WTC11 (cell line): Measurements from ENCODE around the gene FOXC2. TPM values are rescaled to one million over a fixed set of nuclear protein-coding genes. Genes with fewer than 3 reads are reported as not detected.

Experiments
- ATAC-seq: fragments of 200-7000 bp; cut with Tn5 transposase; 2 replicates; pipeline ENCODE4 v1.10.0; 2021; ENCODE audit warnings: mild to moderate bottlenecking, moderate library complexity
- CTCF ChIA-PET: fragments of 300-600 bp; sonication (Branson Sonifier 250); formaldehyde crosslinking; loops from one replicate; lab custom pipeline; 2021; ENCODE audit warnings: antibody characterized with exemption; lab: Charles Lee
- POLR2A ChIA-PET: fragments of 350-600 bp; sonication (Branson Sonifier 250); formaldehyde crosslinking; loops from one replicate; lab custom pipeline; 2021; ENCODE audit warnings: antibody characterized with exemption; lab: Charles Lee
- DNase-seq: peaks from one replicate; pipeline ENCODE4 v3.0.0; 2021; ENCODE audit warnings: low spot score
- H3K27ac Mint-ChIP-seq: 2 replicates; pipeline ENCODE4 v1.8.0; 2021; ENCODE audit warnings: mixed read lengths
- H3K27me3 Mint-ChIP-seq: 2 replicates; pipeline ENCODE4 v1.8.0; 2021; ENCODE audit warnings: low read depth, mild to moderate bottlenecking, moderate library complexity, mixed read lengths
- H3K36me3 Mint-ChIP-seq: 2 replicates; pipeline ENCODE4 v1.8.0; 2021; ENCODE audit warnings: mixed read lengths
- H3K4me1 Mint-ChIP-seq: 2 replicates; pipeline ENCODE4 v1.8.0; 2022; ENCODE audit warnings: mixed read lengths
- H3K4me3 Mint-ChIP-seq: 2 replicates; pipeline ENCODE4 v1.8.0; 2021; ENCODE audit warnings: mild to moderate bottlenecking, moderate library complexity, mixed read lengths
- H3K9me3 Mint-ChIP-seq: 2 replicates; pipeline ENCODE4 v1.8.0; 2021; ENCODE audit warnings: mixed read lengths
- CREB1 ChIP-seq: sonication (generic); formaldehyde crosslinking; IDR thresholded peaks from 2 replicates; pipeline ENCODE4 v1.8.0; 2023; ENCODE audit warnings: mild to moderate bottlenecking, missing genetic modification reagents
- FOXJ3 ChIP-seq: sonication (generic); formaldehyde crosslinking; IDR thresholded peaks from 2 replicates; pipeline ENCODE4 v1.9.0; 2021; ENCODE audit warnings: missing genetic modification reagents, mild to moderate bottlenecking, borderline replicate concordance
- FOXK1 ChIP-seq: sonication (generic); formaldehyde crosslinking; IDR thresholded peaks from 2 replicates; pipeline ENCODE4 v1.8.0; 2022; ENCODE audit warnings: mild to moderate bottlenecking, moderate library complexity, missing genetic modification reagents
- GABPB1 ChIP-seq: sonication (generic); formaldehyde crosslinking; IDR thresholded peaks from 2 replicates; pipeline ENCODE4 v1.8.1; 2023; ENCODE audit warnings: mild to moderate bottlenecking, missing genetic modification reagents
- IRF2 ChIP-seq: sonication (generic); formaldehyde crosslinking; IDR thresholded peaks from 2 replicates; pipeline ENCODE4 v1.8.0; 2022; ENCODE audit warnings: low read depth, missing genetic modification reagents, borderline replicate concordance
- JUN ChIP-seq: sonication (generic); formaldehyde crosslinking; IDR thresholded peaks from 2 replicates; pipeline ENCODE4 v1.8.0; 2023; ENCODE audit warnings: mild to moderate bottlenecking, missing genetic modification reagents
- NR2C2 ChIP-seq: sonication (generic); formaldehyde crosslinking; IDR thresholded peaks from 2 replicates; pipeline ENCODE4 v1.8.0; 2022; ENCODE audit warnings: mild to moderate bottlenecking, missing genetic modification reagents
- SMAD4 ChIP-seq: sonication (generic); formaldehyde crosslinking; IDR thresholded peaks from 2 replicates; pipeline ENCODE4 v1.8.0; 2022; ENCODE audit warnings: mild to moderate bottlenecking, missing genetic modification reagents
- SOX15 ChIP-seq: fragments of 250-450 bp; sonication (Bioruptor Pico); IDR thresholded peaks from 2 replicates; pipeline ENCODE4 v1.9.0; 2021; ENCODE audit warnings: mild to moderate bottlenecking
- SP1 ChIP-seq: sonication (generic); formaldehyde crosslinking; conservative IDR thresholded peaks from 2 replicates; pipeline ENCODE4 v1.8.1; 2022; ENCODE audit warnings: missing genetic modification reagents
- ZNF121 ChIP-seq: sonication (generic); formaldehyde crosslinking; IDR thresholded peaks from 2 replicates; pipeline ENCODE4 v1.8.0; 2023; ENCODE audit warnings: missing genetic modification reagents
- ZNF138 ChIP-seq: sonication (generic); formaldehyde crosslinking; conservative IDR thresholded peaks from 2 replicates; pipeline ENCODE4 v1.8.1; 2022; ENCODE audit warnings: mild to moderate bottlenecking, moderate library complexity, missing genetic modification reagents
- ZNF263 ChIP-seq: sonication (generic); formaldehyde crosslinking; IDR thresholded peaks from 2 replicates; pipeline ENCODE4 v1.8.1; 2022; ENCODE audit warnings: low read depth, mild to moderate bottlenecking, moderate library complexity, missing genetic modification reagents
- ZNF396 ChIP-seq: fragments of 250-450 bp; sonication (Bioruptor Pico); IDR thresholded peaks from 2 replicates; pipeline ENCODE4 v1.8.0; 2021; ENCODE audit warnings: mild to moderate bottlenecking, moderate library complexity, borderline replicate concordance
- total RNA-seq: library from RNA; stranded (reverse); gene quantifications from 3 replicates; pipeline ENCODE4 v1.2.3, GENCODE V29; 2021
- TF ChIP-seq, protein P1 (sequence below): sonication (generic); formaldehyde crosslinking; IDR thresholded peaks from 2 replicates; pipeline ENCODE4 v1.8.1; 2023; ENCODE audit warnings: mild to moderate bottlenecking, missing genetic modification reagents, moderate library complexity
- TF ChIP-seq, protein P2 (sequence below): sonication (generic); formaldehyde crosslinking; IDR thresholded peaks from 2 replicates; pipeline ENCODE4 v1.8.0; 2023; ENCODE audit warnings: mild to moderate bottlenecking, missing genetic modification reagents
- TF ChIP-seq, protein P3 (sequence below): sonication (generic); formaldehyde crosslinking; IDR thresholded peaks from 2 replicates; pipeline ENCODE4 v1.8.1; 2023; ENCODE audit warnings: mild to moderate bottlenecking, missing genetic modification reagents
- TF ChIP-seq, protein P4 (sequence below): sonication (generic); formaldehyde crosslinking; IDR thresholded peaks from 2 replicates; pipeline ENCODE4 v1.8.1; 2022; ENCODE audit warnings: mild to moderate bottlenecking, missing genetic modification reagents, moderate library complexity, borderline replicate concordance
- TF ChIP-seq, protein P5 (sequence below): sonication (generic); formaldehyde crosslinking; IDR thresholded peaks from 2 replicates; pipeline ENCODE4 v1.8.0; 2022; ENCODE audit warnings: mild to moderate bottlenecking, missing genetic modification reagents
- TF ChIP-seq, protein P6 (sequence below): fragments of 250-450 bp; sonication (Bioruptor Pico); IDR thresholded peaks from 2 replicates; pipeline ENCODE4 v1.9.0; 2021; ENCODE audit warnings: mild to moderate bottlenecking
- TF ChIP-seq, protein P7 (sequence below): sonication (generic); formaldehyde crosslinking; IDR thresholded peaks from 2 replicates; pipeline ENCODE4 v1.8.1; 2022; ENCODE audit warnings: missing genetic modification reagents, borderline replicate concordance
- TF ChIP-seq, protein P8 (sequence below): sonication (generic); formaldehyde crosslinking; IDR thresholded peaks from 2 replicates; pipeline ENCODE4 v1.8.0; 2022; ENCODE audit warnings: mild to moderate bottlenecking, missing genetic modification reagents
- TF ChIP-seq, protein P9 (sequence below): fragments of 250-450 bp; sonication (Bioruptor Pico); conservative IDR thresholded peaks from 2 replicates; pipeline ENCODE4 v1.9.0; 2021; ENCODE audit warnings: mild to moderate bottlenecking

The FOXC2 gene
- total RNA-seq, 1 experiment from 2014 or later = 0.28 TPM

DNA sequence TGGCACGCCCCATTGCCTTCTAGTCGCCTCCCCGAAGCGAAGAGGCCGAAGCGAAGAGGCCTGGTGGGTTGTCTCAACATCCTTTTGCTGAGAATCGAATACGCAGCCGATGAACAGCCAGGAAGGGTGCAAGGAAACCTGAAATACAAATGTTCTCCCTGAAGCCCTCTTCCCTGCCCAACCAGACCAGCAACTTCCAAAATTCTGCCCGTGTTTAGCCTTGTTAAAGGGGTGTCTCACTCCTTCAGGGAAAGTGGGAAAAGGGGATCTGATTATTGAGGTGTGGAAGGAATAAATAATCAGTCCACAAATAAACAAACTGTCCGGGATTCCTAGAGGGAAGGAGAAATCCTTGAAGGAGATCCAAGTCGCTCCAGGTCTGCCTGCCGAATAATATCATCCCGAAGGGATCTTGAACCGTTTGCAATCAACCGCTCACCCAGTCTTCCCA, 1.4 kb upstream of the FOXC2 start (continued):
- TF ChIP-seq, protein P1, sequence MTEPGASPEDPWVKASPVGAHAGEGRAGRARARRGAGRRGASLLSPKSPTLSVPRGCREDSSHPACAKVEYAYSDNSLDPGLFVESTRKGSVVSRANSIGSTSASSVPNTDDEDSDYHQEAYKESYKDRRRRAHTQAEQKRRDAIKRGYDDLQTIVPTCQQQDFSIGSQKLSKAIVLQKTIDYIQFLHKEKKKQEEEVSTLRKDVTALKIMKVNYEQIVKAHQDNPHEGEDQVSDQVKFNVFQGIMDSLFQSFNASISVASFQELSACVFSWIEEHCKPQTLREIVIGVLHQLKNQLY (CRISPR knock-in tag) = no peak
- no peak for TF ChIP-seq NR2C2 (CRISPR knock-in tag)
- TF ChIP-seq, protein P2, sequence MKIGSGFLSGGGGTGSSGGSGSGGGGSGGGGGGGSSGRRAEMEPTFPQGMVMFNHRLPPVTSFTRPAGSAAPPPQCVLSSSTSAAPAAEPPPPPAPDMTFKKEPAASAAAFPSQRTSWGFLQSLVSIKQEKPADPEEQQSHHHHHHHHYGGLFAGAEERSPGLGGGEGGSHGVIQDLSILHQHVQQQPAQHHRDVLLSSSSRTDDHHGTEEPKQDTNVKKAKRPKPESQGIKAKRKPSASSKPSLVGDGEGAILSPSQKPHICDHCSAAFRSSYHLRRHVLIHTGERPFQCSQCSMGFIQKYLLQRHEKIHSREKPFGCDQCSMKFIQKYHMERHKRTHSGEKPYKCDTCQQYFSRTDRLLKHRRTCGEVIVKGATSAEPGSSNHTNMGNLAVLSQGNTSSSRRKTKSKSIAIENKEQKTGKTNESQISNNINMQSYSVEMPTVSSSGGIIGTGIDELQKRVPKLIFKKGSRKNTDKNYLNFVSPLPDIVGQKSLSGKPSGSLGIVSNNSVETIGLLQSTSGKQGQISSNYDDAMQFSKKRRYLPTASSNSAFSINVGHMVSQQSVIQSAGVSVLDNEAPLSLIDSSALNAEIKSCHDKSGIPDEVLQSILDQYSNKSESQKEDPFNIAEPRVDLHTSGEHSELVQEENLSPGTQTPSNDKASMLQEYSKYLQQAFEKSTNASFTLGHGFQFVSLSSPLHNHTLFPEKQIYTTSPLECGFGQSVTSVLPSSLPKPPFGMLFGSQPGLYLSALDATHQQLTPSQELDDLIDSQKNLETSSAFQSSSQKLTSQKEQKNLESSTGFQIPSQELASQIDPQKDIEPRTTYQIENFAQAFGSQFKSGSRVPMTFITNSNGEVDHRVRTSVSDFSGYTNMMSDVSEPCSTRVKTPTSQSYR (CRISPR knock-in tag) = no peak
- TF ChIP-seq, protein P3, sequence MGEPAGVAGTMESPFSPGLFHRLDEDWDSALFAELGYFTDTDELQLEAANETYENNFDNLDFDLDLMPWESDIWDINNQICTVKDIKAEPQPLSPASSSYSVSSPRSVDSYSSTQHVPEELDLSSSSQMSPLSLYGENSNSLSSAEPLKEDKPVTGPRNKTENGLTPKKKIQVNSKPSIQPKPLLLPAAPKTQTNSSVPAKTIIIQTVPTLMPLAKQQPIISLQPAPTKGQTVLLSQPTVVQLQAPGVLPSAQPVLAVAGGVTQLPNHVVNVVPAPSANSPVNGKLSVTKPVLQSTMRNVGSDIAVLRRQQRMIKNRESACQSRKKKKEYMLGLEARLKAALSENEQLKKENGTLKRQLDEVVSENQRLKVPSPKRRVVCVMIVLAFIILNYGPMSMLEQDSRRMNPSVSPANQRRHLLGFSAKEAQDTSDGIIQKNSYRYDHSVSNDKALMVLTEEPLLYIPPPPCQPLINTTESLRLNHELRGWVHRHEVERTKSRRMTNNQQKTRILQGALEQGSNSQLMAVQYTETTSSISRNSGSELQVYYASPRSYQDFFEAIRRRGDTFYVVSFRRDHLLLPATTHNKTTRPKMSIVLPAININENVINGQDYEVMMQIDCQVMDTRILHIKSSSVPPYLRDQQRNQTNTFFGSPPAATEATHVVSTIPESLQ (CRISPR knock-in tag) = no peak
- TF ChIP-seq FOXK1 (CRISPR knock-in tag) = no peak
- TF ChIP-seq, protein P4, sequence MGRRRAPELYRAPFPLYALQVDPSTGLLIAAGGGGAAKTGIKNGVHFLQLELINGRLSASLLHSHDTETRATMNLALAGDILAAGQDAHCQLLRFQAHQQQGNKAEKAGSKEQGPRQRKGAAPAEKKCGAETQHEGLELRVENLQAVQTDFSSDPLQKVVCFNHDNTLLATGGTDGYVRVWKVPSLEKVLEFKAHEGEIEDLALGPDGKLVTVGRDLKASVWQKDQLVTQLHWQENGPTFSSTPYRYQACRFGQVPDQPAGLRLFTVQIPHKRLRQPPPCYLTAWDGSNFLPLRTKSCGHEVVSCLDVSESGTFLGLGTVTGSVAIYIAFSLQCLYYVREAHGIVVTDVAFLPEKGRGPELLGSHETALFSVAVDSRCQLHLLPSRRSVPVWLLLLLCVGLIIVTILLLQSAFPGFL (CRISPR knock-in tag) = no peak
- TF ChIP-seq SP1 (CRISPR knock-in tag) = no peak
- TF ChIP-seq, protein P5, sequence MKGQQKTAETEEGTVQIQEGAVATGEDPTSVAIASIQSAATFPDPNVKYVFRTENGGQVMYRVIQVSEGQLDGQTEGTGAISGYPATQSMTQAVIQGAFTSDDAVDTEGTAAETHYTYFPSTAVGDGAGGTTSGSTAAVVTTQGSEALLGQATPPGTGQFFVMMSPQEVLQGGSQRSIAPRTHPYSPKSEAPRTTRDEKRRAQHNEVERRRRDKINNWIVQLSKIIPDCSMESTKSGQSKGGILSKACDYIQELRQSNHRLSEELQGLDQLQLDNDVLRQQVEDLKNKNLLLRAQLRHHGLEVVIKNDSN (CRISPR knock-in tag) = no peak
- TF ChIP-seq ZNF138 = no peak
- no peak for TF ChIP-seq FOXJ3 (CRISPR knock-in tag)
- no peak for TF ChIP-seq ZNF263
- no peak for TF ChIP-seq SOX15 (CRISPR knock-in tag)
- TF ChIP-seq, protein P6, sequence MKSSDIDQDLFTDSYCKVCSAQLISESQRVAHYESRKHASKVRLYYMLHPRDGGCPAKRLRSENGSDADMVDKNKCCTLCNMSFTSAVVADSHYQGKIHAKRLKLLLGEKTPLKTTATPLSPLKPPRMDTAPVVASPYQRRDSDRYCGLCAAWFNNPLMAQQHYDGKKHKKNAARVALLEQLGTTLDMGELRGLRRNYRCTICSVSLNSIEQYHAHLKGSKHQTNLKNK (CRISPR knock-in tag) = no peak
- no peak for TF ChIP-seq GABPB1
- TF ChIP-seq ZNF121 (CRISPR knock-in tag) = no peak

DNA sequence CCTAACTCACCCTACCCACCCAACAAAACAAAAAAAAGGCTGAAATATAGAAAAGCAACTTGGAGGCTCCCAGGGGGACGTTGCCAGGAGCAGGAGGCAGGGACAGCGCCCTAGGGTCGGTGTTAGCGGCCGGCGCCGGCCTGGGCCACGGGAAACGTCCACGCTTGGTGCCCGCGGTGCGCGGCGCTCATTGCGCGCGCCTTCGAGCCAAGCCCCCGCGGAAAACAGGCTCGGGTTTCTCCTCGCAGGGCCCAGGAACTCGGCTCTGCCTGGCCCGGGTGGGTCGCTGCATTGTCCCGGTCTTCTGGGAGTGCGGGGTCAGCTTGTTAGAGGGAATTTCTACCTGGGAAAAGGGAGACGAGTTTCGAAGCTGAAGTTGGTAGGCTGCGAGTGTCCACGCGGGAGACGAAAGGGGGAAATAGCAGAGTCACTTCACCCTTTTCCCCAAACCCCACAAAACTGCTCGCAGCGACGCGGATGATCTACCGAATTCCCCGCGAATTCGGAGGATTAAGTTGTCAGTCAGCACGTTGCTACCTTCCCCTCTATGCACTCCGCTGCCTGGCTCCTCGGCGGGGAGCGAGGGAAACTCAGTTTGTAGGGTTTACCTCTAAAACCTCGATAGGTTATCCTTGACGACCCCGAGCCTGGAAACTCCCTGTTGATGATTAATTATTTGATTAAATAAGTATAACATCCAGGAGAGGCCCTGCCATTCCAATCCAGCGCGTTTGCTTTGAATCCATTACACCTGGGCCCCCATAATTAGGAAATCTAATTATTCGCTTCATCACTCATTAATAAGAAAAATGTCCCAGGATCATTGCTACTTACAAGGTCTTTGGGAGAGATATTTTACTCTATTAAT, 751 bp upstream of the FOXC2 start:
- Mint-ChIP-seq H3K4me3 (peak overlapping the region; percentile 60), H3K27ac (no peak overlapping the region), H3K36me3 (no peaks in the 10 kb centered on the region), H3K9me3 (no peaks in the 10 kb centered on the region), H3K4me1 (peaks cover 30% of the 10 kb centered on the region), H3K27me3 (peaks cover 87% of the 10 kb centered on the region)
- ATAC-seq (no peak), DNase-seq (peak; percentile 45)
- POLR2A ChIA-PET = no interaction called here
- CTCF ChIA-PET = interaction anchor here (0.7 to 2.9 kb wide), 4 partner anchors 308 to 713 kb away, joined by 3 to 7 read pairs (median 4); no protein-coding TSS in a partner anchor
- no peak for TF ChIP-seq ZNF396 (CRISPR knock-in tag)
- TF ChIP-seq, protein P7, sequence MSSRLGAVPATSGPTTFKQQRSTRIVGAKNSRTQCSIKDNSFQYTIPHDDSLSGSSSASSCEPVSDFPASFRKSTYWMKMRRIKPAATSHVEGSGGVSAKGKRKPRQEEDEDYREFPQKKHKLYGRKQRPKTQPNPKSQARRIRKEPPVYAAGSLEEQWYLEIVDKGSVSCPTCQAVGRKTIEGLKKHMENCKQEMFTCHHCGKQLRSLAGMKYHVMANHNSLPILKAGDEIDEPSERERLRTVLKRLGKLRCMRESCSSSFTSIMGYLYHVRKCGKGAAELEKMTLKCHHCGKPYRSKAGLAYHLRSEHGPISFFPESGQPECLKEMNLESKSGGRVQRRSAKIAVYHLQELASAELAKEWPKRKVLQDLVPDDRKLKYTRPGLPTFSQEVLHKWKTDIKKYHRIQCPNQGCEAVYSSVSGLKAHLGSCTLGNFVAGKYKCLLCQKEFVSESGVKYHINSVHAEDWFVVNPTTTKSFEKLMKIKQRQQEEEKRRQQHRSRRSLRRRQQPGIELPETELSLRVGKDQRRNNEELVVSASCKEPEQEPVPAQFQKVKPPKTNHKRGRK = no peak
- no peak for TF ChIP-seq IRF2 (CRISPR knock-in tag)
- TF ChIP-seq, protein P8, sequence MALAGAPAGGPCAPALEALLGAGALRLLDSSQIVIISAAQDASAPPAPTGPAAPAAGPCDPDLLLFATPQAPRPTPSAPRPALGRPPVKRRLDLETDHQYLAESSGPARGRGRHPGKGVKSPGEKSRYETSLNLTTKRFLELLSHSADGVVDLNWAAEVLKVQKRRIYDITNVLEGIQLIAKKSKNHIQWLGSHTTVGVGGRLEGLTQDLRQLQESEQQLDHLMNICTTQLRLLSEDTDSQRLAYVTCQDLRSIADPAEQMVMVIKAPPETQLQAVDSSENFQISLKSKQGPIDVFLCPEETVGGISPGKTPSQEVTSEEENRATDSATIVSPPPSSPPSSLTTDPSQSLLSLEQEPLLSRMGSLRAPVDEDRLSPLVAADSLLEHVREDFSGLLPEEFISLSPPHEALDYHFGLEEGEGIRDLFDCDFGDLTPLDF (CRISPR knock-in tag) = no peak
- no peak for TF ChIP-seq CREB1 (CRISPR knock-in tag)
- TF ChIP-seq JUN (CRISPR knock-in tag) = no peak
- TF ChIP-seq, protein P9, sequence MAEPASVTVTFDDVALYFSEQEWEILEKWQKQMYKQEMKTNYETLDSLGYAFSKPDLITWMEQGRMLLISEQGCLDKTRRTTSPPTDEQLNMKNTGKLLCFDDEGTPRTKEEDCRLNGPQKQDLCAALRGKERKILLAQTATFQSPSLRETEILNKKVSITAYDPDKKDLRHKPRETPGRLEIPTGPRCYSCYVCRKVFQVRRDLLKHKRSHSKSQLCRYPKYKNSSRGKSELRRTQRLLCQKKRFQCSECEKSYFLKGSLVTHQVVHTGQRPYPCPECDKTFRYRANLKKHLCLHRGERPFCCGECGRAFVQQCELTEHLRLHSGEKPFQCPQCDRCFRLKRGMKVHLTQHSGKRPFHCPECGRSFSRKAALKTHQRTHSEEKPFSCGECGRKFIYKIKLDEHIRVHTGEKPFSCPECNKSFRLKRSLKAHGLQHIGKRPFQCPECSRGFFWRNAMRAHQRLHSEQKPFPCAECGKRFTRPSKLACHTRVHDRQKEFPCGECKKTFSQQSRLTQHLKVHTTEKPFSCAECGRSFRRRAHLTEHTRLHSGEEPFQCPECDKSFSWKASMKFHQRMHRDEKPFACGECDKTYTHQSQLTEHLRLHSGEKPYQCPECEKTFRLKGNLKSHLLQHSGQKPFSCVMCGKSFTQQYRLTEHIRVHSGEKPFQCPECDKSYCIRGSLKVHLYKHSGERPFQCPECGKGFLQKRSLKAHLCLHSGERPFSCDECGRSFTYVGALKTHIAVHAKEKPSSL = no peak
- no peak for TF ChIP-seq SMAD4
